Measurements from ENCODE around the gene IKZF4. TPM values are rescaled to one million over a fixed set of nuclear protein-coding genes. Genes with fewer than 3 reads are reported as not detected.

Gene IKZF4
- total and polyA plus RNA-seq, 2 of the 8 experiments (the other 6 are each of a cell fraction or from before 2014, with no cell fraction given) = 8.0 to 13.3 TPM

- TF ChIP-seq ATF2 (IDR thresholded peaks at IDR 0.05; ENCODE audit: low read length) = no peak
Observed at GRCh38 chr12:56004211-56004610, 16.6 kb upstream of the IKZF4 start (continued).

Data from H1 (cell line).